AG04450 (cell line): ENCODE data around the gene NAT8L. TPM values are rescaled to one million over a fixed set of nuclear protein-coding genes. Genes with fewer than 3 reads are reported as not detected.

Experiments used
- CTCF ChIA-PET: fragments of 300-600, 350-600 bp; formaldehyde crosslinking; extraction: SDS; loops from one replicate; lab custom pipeline; 2022; ENCODE audit warnings: antibody characterized with exemption, inconsistent platforms; lab: Charles Lee
- POLR2A ChIA-PET: fragments of 350-600 bp; formaldehyde crosslinking; extraction: SDS; loops from one replicate; lab custom pipeline; 2021; ENCODE audit warnings: antibody characterized with exemption, inconsistent platforms; lab: Yijun Ruan, JAX
- DNase-seq: peaks from one replicate; pipeline ENCODE4 v3.0.0-alpha.2; 2011; ENCODE audit warnings: low read depth, low spot score
- H3K27ac ChIP-seq: one replicate; pipeline ENCODE4 v1.5.1; 2012; ENCODE audit warnings: low read depth, low read length, control low read depth
- H3K27me3 ChIP-seq: one replicate; pipeline ENCODE4 v1.6.0; 2012; ENCODE audit warnings: low read length; ENCODE audit not compliant: control insufficient read depth, insufficient read depth
- H3K4me3 ChIP-seq: 2 replicates; pipeline ENCODE4 v1.5.1; 2011; ENCODE audit warnings: mild to moderate bottlenecking, low read depth, low read length, control low read depth
- H3K9me3 ChIP-seq: 2 replicates; pipeline ENCODE4 v1.5.1; 2012; ENCODE audit warnings: low read length; ENCODE audit not compliant: control insufficient read depth, insufficient read depth
- polyA plus RNA-seq: library from polyadenylated mRNA; depleted of rRNA; stranded (reverse); fragments of >200 nt; gene quantifications from 2 replicates; pipeline ENCODE4 v1.2.3, GENCODE V29; 2011
- TF ChIP-seq, protein P1 (sequence below): IDR thresholded peaks from 2 replicates; pipeline ENCODE4 v1.5.1; 2011; ENCODE audit warnings: low read depth, low read length, control low read depth, inconsistent platforms

Gene NAT8L
- polyA plus RNA-seq, 1 experiment = not detected

DNA sequence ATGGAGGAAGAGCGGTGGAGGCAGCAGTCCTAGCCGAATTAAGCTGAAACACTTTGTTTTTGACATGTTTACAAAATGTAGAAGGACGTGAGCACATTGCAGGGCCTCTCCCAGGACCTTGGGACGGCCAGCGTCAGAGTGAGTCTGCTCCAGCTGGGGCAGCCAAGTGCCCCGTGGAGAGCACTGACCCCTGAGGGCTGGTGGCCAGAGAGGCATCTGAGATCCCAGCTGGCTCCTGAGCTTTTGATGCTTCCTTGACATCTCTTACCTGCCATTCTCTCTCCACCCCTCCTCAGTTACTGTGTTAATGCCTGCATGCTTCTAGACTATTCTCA is 24.7 kb downstream of the NAT8L start:
- no peak overlapping the region for H3K4me3 ChIP-seq
- POLR2A ChIA-PET = no interaction called here
- H3K27ac ChIP-seq = no peak overlapping the region
- peaks cover 31% of the 10 kb centered on the region for H3K27me3 ChIP-seq
- TF ChIP-seq, protein P1, sequence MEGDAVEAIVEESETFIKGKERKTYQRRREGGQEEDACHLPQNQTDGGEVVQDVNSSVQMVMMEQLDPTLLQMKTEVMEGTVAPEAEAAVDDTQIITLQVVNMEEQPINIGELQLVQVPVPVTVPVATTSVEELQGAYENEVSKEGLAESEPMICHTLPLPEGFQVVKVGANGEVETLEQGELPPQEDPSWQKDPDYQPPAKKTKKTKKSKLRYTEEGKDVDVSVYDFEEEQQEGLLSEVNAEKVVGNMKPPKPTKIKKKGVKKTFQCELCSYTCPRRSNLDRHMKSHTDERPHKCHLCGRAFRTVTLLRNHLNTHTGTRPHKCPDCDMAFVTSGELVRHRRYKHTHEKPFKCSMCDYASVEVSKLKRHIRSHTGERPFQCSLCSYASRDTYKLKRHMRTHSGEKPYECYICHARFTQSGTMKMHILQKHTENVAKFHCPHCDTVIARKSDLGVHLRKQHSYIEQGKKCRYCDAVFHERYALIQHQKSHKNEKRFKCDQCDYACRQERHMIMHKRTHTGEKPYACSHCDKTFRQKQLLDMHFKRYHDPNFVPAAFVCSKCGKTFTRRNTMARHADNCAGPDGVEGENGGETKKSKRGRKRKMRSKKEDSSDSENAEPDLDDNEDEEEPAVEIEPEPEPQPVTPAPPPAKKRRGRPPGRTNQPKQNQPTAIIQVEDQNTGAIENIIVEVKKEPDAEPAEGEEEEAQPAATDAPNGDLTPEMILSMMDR = no peak
- H3K9me3 ChIP-seq = no peaks in the 10 kb centered on the region
- CTCF ChIA-PET = no interaction called here
- no peak for DNase-seq

DNA sequence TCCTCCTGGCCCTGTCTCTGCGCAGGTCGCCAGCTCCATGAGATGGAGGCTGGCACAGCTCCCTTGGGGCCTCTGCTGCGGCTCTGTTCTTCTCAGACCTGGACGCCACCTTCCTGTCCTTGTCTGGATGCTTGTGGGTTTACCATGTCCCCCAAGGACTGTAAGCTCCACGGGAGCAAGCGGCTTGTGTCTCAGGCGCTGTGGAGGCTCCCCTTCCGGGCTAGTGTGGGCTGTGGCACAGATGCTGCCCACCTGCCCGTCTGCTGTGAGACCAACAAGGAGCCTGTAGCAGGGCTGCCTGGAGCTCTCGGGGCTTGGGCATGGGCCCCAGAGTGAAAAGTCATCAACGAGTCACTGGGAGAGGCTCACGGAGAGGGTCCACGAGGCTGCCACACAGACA is 25.2 kb downstream of the NAT8L start:
- ChIA-PET POLR2A (no interaction called here), CTCF (no interaction called here)
- peaks cover 28% of the 10 kb centered on the region for H3K27me3 ChIP-seq
- TF ChIP-seq, protein P1 = no peak
- H3K9me3 ChIP-seq = no peaks in the 10 kb centered on the region
- H3K27ac ChIP-seq = no peak overlapping the region
- H3K4me3 ChIP-seq = no peak overlapping the region
- DNase-seq = no peak

DNA sequence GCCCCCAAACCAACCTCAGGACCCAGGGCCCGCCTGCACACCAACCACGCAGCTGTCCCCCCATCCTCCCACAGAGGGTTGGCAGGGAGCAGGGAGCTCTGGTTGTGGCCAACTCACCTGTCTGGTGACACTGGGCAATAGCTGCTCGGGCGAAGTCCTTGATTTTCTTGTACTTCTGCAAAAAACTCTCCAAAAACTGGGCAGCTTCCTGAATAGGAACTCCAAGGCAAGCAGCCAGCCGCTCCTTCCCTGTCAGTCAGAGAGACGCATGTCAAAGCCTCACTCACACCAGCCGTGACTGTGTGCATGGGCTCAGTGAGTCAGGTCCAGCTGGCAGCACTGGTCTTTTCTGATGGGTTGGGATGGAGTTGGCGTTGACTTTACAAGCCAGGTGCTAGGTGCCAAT is 26.4 kb downstream of the NAT8L start:
- ChIA-PET CTCF (no interaction called here), POLR2A (no interaction called here)
- no peak overlapping the region for H3K4me3 ChIP-seq
- TF ChIP-seq, protein P1 = no peak
- H3K27me3 ChIP-seq = peaks cover 34% of the 10 kb centered on the region
- no peak for DNase-seq
- no peak overlapping the region for H3K27ac ChIP-seq
- no peaks in the 10 kb centered on the region for H3K9me3 ChIP-seq

DNA sequence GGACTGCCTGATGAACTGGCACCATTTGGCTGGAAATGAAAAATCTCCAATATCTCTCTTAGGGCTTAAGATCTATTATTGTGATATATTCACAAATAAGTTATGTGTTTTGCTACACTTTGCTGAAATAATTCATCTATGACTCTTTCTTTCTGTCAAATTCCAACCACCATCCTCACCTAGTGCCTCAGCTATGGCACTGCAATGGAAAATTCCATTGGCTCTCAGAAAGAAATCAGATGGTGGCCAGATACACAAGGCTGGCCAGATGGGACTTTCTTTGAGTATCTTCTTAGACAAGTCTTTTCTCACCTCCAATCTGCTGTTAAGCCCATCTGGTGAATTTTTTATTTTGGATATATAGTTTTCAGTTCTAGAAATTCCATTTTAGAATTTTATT is 28.0 kb downstream of the NAT8L start:
- Histone ChIP-seq H3K9me3 (no peaks in the 10 kb centered on the region), H3K4me3 (no peak overlapping the region), H3K27me3 (peaks cover 46% of the 10 kb centered on the region), H3K27ac (no peak overlapping the region)
- CTCF ChIA-PET = no interaction called here
- POLR2A ChIA-PET = no interaction called here
- TF ChIP-seq, protein P1 = no peak
- no peak for DNase-seq

DNA sequence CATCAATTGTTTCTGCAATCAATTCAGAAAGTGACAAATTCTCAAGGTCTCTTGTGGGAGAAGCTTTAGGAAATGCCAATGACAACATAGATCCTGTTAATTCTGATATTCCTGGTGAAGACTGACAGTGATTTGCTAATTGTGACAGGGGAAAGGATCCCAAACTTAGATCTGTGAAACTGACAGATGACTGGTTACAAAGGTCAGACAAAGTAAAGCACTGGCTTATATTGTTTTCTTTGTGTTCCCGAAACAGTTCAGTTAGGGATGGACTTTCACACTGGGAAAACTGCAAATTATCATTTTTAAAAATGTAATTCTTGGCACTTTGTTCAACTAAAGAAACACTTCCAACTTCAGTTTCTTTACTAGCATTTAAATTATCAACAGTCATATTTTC is 30.1 kb downstream of the NAT8L start:
- TF ChIP-seq, protein P1 = no peak
- Histone ChIP-seq H3K27ac (no peak overlapping the region), H3K9me3 (no peaks in the 10 kb centered on the region), H3K27me3 (peaks cover 35% of the 10 kb centered on the region), H3K4me3 (no peak overlapping the region)
- DNase-seq = no peak
- POLR2A ChIA-PET = no interaction called here
- CTCF ChIA-PET = no interaction called here
